Neural progenitor cell (in vitro differentiated cells): ENCODE results near the gene ARL6IP5.

ENCODE experiments used
- CTCF ChIP-seq: fragments of 200-600 bp; sonication (generic); IDR thresholded peaks from 2 replicates; pipeline ENCODE4 v1.5.1; 2017; ENCODE audit warnings: antibody characterized with exemption, mild to moderate bottlenecking
- EZH2 ChIP-seq: fragments of 200-600 bp; sonication (generic); IDR thresholded peaks from 2 replicates; pipeline ENCODE4 v1.6.1; 2017; ENCODE audit warnings: antibody characterized with exemption, mild to moderate bottlenecking, moderate library complexity

- no peak for TF ChIP-seq CTCF
- TF ChIP-seq EZH2 = no peak
These were observed 3.3 kb downstream of the ARL6IP5 start for GRCh38 chr3:69088063-69088462.
